IPS-18a (cell line): ENCODE measurements around the gene DNAJC6.
"Not testable (repeated sequence)": the region's sequence is repeated elsewhere in the genome, so short reads cannot be mapped to it uniquely, and the experiment has no call there.

ENCODE experiments used
- H3K27ac ChIP-seq: one replicate; pipeline ENCODE4 v1.5.1; 2013; ENCODE audit warnings: low read length
- H3K27me3 ChIP-seq: one replicate; pipeline ENCODE4 v1.6.1; 2013; ENCODE audit warnings: mild to moderate bottlenecking, low read length; ENCODE audit not compliant: control insufficient read depth, insufficient read depth
- H3K36me3 ChIP-seq: one replicate; pipeline ENCODE4 v1.6.1; 2013; ENCODE audit warnings: low read depth, low read length; ENCODE audit not compliant: control insufficient read depth
- H3K4me1 ChIP-seq: one replicate; pipeline ENCODE4 v1.6.1; 2013; ENCODE audit warnings: low read depth, low read length; ENCODE audit not compliant: control insufficient read depth
- H3K4me3 ChIP-seq: one replicate; pipeline ENCODE4 v1.5.1; 2013; ENCODE audit warnings: low read length
- H3K9ac ChIP-seq: one replicate; pipeline ENCODE4 v1.6.1; 2013; ENCODE audit warnings: mild to moderate bottlenecking, low read length, moderate library complexity
- H3K9me3 ChIP-seq: one replicate; pipeline ENCODE4 v1.6.1; 2013; ENCODE audit warnings: low read depth, low read length; ENCODE audit not compliant: control insufficient read depth

The DNAJC6 gene

DNA sequence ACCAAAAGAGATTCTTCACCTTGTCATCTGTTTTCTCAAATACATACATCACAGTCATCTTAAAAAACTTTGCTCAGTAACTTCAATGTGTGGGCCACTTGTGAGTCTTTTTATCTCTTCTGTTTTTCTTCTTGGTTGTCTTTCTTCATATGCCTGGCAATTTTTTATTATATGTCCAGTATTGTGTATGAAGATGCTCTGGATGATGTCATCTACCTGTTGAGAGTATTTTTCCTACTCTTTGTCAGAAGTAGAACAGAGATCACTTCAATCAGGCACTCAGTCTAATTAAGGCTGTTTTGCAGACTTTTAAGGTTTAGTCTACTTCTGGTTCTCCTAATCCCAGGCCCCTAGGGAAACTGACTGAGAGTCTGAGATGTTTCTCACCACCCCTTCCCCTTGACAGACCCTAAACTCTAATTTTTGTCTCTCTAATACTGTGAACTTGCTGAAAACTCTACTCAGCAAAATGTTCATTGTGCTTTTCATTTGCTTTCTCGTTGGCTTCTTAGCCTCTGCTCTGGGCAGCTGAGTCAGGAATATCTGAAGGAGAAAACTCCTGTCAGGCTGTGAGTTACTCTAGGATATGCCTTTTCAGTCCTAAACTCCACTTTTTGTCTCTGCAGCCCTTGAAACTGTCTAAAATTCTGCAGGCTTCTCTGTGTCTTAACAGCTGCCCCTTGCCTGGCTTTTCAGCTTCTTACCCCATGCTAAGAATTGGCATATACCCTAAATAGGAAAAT lies 33.0 kb upstream of the DNAJC6 start:
- peaks cover 9% of the 10 kb centered on the region for H3K27me3 ChIP-seq
- H3K9me3 ChIP-seq = no peaks in the 10 kb centered on the region
- H3K4me3 ChIP-seq = peak overlapping the region; percentile 13
- no peak overlapping the region for H3K9ac ChIP-seq
- H3K4me1 ChIP-seq = peaks cover 40% of the 10 kb centered on the region
- H3K36me3 ChIP-seq = no peaks in the 10 kb centered on the region
- no peak overlapping the region for H3K27ac ChIP-seq

DNA sequence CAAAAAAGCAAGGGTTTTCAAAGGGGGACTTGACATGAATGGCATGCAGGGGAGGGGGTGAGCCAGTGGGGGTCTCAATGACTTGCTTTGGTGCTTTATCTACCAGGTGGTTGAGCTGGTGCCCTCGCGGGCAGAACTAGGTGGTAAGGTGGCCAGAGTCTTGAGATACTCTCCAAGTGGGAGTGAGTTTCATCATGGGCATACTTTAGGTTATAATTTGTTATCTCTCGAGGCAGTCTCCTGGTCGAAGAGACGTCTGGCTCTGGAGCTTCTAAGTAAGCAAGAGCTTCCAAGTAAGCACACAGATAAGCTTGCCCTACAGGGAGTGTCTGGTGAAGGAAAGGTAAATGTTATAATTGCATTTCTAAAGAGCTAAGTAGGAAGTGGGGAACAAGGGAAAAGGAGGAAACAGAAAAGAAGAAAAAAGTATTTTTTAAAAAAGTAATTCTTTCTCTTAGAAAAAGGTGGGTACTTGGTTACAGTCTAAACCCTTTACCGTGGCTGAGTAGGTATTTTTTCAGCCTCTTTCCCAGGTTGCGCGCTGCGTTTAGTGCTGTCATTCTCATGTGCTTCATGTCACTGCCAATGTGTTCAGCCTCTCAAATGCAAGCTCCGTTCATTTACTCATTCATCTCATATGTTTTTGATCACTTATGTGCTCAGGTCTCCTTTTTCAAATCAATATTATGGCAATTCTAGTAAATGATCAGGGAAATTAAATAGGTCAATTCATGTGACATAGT lies 31.6 kb upstream of the DNAJC6 start:
- Histone ChIP-seq H3K9me3 (no peaks in the 10 kb centered on the region), H3K36me3 (no peaks in the 10 kb centered on the region), H3K4me1 (peaks cover 48% of the 10 kb centered on the region), H3K9ac (no peak overlapping the region), H3K4me3 (peak overlapping the region; percentile 46), H3K27me3 (peaks cover 9% of the 10 kb centered on the region), H3K27ac (no peak overlapping the region)

DNA sequence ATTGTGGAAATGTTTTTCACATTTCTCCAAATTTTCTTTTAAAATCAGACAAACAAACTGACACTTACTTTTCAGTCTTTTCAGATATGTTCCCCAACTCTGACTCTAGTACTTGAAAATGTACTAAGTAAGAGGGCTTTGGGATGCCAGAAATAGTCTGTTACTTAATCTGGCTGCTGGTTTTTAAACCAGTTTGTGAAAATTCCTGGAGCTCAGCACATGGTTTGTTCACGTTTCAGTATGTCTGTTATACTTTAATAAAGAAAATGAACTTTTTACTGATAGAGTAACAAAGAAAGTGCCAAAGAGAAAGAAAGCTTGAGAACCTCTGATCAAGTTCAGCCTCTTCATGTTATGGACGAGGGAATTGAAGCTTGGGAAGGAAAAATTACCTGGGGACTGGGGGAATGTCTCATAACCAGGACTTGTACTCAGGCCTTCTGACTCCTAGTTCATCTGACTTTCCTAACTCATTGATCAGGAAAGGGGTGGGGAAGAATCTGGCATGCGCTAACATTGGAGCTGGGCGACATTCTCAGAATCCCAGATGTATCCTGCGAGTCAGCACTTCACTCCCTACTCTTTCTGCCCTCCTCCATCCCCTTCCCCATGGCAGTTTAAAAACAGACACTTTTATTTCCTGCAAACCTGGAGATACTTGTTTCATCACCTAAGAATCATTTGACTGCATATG lies 30.8 kb upstream of the DNAJC6 start:
- Histone ChIP-seq H3K36me3 (no peaks in the 10 kb centered on the region), H3K4me1 (peaks cover 48% of the 10 kb centered on the region), H3K9ac (no peak overlapping the region), H3K27me3 (peaks cover 9% of the 10 kb centered on the region), H3K27ac (no peak overlapping the region), H3K9me3 (no peaks in the 10 kb centered on the region), H3K4me3 (peak overlapping the region; percentile 46)

DNA sequence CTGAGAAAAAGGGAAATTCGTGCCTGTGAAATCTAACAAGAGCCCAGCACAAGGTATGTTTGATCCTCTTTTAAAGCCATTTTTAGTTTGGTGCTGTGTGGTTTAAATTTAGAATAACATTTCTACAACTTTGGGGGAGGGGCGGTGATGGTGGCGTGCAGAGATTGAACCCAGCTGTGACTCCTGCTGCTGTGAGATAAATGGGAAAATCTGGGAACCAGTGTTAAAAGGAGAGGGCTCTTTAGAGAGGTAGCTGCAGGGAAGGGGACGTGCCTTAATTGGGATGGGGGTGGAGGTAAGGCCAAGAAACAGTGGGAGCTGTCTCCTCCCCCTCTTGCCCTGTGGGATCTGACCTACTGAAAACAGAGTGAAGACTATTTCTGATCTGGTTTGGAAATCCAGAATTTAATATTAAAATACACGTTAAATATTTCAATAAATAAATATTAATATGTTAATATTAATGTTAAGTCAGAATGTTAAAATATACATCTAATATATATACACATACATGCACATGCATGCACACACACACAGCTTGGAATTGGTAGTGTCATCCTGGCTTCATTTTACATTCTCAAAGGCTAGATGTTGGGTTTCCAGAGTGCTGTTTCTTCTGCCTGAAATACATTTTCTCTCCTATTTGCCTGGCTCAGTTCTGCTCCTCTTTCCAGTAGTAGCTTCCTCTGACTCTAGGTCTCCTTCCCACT lies 30.1 kb upstream of the DNAJC6 start:
- Histone ChIP-seq H3K27me3 (peaks cover 9% of the 10 kb centered on the region), H3K9me3 (no peaks in the 10 kb centered on the region), H3K4me3 (peak overlapping the region; percentile 46), H3K4me1 (peaks cover 48% of the 10 kb centered on the region), H3K36me3 (no peaks in the 10 kb centered on the region), H3K9ac (no peak overlapping the region), H3K27ac (no peak overlapping the region)

DNA sequence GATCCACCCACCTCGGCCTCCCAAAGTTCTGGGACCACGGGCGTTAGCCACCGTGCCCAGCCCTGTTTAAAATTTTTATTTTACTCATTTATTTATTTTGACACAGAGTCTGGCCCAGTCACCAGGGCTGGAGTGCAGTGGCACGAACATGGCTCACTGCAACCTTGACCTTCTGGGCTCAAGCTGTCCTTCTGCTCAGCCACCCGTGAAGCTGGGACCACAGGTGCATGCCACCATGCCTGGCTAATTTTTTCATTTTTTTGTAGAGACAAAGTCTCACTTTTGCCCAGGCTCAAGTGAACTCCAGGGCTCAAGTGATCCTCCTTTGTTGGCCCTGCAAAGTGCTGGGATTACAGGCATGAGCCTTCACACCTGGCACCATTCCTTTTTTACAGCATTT lies 27.5 kb upstream of the DNAJC6 start:
- H3K4me1 ChIP-seq = peaks cover 41% of the 10 kb centered on the region
- H3K4me3 ChIP-seq = no peak overlapping the region
- H3K9me3 ChIP-seq = no peaks in the 10 kb centered on the region
- H3K27me3 ChIP-seq = peaks cover 9% of the 10 kb centered on the region
- H3K36me3 ChIP-seq = no peaks in the 10 kb centered on the region
- no peak overlapping the region for H3K9ac ChIP-seq
- H3K27ac ChIP-seq = no peak overlapping the region

DNA sequence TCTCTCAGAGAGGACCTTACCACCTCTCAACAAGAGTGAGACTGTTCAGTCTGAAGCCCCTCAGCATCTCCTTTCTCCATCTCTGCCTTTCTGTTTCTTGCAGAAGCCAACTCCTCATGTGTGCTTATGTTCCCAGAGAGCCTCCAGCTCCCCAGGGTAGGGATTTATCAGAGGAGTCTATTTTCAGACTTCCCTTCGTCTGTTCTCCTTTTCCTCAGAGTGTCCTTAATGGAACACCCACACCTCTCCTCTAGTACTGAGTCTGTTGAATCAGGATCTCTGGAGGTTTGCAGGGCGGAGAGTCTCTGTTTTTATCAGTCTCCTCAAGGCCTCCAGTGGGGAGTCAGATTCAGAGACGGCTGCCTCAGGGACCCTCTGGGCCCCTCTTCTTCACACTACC lies 25.1 kb upstream of the DNAJC6 start:
- H3K9me3 ChIP-seq = no peaks in the 10 kb centered on the region
- no peak overlapping the region for H3K9ac ChIP-seq
- no peak overlapping the region for H3K27ac ChIP-seq
- no peak overlapping the region for H3K4me3 ChIP-seq
- no peaks in the 10 kb centered on the region for H3K27me3 ChIP-seq
- H3K36me3 ChIP-seq = no peaks in the 10 kb centered on the region
- peaks cover 18% of the 10 kb centered on the region for H3K4me1 ChIP-seq

DNA sequence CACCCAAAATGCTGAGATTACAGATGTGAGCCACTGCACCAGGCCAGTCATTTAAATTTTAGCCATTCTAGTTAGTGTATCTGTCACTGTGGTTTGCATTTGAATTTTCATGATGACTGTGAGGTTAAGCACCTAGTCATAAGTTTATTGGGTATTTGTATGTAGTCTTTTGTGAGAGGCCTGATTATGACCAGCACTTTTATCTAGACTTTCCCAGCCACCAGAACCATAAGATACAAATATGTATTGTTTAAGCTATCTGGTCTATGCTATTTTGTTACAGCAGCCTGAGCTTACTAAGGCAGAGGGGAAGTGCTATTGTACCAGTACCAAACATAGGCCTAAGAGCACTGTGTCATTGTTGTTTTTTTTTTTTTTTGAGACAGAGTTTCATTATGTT lies 19.9 kb upstream of the DNAJC6 start:
- no peaks in the 10 kb centered on the region for H3K36me3 ChIP-seq
- H3K27me3 ChIP-seq = no peaks in the 10 kb centered on the region
- no peaks in the 10 kb centered on the region for H3K9me3 ChIP-seq
- no peaks in the 10 kb centered on the region for H3K4me1 ChIP-seq
- no peak overlapping the region for H3K27ac ChIP-seq
- H3K9ac ChIP-seq = no peak overlapping the region
- no peak overlapping the region for H3K4me3 ChIP-seq

DNA sequence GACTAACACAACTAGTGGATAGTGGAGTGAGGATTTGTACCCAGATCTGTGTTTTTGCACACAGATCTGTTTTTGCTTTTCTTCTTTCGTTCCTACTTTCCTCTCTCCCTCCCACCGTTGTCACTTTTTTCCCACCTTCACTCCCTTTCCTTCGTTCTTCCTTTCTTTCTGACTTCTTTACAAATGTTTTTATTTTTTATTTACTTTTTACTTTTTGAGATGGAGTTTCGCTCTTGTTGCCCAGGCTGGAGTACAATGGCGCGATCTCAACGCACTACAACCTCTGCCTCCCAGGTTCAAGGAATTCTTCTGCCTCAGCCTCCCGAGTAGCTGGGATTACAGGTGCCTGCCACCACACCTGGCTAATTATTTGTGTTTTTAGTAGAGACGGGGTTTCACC lies 17.5 kb upstream of the DNAJC6 start:
- H3K9ac ChIP-seq, H3K4me3 ChIP-seq, H3K9me3 ChIP-seq, H3K27ac ChIP-seq, H3K27me3 ChIP-seq, H3K4me1 ChIP-seq, H3K36me3 ChIP-seq: not testable (repeated sequence)

DNA sequence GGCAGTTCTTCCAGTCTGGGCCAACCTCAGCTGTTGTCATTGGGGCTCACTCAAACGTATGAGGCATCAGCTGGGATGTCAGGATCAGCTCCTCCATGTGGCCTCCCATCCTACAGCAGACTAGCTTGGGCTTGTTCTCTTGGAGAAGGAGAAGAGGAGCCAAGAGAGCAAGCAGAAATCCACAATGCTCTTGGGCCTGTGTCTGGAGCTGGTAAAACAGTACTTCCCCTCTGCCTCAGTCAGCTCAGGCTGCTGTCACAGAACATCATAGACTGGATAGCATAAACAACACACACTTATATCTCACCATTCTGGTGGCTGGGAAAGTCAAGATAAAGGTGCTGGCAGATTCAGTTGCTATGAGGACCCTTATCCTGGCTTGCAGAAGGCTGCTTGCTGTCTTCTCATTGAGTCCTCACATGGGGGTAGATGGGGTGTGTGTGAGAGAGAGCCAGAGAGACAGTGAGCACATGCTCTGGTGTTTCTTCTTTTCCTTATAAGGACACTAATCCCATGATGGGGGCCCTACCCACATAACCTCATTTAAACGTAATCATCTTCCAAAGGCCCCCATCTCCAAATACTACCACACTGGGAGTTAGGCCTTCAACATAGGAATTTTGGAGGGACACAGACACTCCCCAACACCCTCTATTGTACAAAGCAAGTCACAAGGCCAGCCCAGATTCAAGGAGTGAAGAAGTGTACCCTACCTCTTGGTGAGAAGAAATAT lies 16.3 kb upstream of the DNAJC6 start:
- no peaks in the 10 kb centered on the region for H3K36me3 ChIP-seq
- no peak overlapping the region for H3K4me3 ChIP-seq
- no peaks in the 10 kb centered on the region for H3K9me3 ChIP-seq
- H3K4me1 ChIP-seq = no peaks in the 10 kb centered on the region
- no peaks in the 10 kb centered on the region for H3K27me3 ChIP-seq
- no peak overlapping the region for H3K9ac ChIP-seq
- no peak overlapping the region for H3K27ac ChIP-seq

DNA sequence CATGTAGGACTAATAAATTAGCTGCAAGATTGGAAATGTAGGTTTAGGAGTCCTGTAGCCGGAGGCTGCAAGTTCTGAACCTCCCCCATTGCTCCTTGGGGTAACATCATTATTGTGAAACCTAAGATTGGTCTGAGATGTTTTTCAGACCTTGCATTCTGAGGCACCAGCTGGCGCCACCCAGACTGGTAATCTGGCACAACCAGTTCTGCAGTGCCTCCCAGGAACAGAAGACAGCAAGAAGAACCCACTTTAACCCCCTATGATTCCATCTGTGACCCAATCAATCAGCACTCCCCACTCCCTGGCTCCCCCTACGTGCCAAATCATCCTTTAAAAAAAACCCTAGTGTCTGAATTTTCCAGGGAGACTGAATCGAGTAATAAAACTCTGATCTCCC lies 11.6 kb upstream of the DNAJC6 start:
- Histone ChIP-seq H3K9me3 (no peaks in the 10 kb centered on the region), H3K27me3 (no peaks in the 10 kb centered on the region), H3K36me3 (no peaks in the 10 kb centered on the region), H3K27ac (no peak overlapping the region), H3K4me3 (no peak overlapping the region), H3K4me1 (no peaks in the 10 kb centered on the region), H3K9ac (no peak overlapping the region)

DNA sequence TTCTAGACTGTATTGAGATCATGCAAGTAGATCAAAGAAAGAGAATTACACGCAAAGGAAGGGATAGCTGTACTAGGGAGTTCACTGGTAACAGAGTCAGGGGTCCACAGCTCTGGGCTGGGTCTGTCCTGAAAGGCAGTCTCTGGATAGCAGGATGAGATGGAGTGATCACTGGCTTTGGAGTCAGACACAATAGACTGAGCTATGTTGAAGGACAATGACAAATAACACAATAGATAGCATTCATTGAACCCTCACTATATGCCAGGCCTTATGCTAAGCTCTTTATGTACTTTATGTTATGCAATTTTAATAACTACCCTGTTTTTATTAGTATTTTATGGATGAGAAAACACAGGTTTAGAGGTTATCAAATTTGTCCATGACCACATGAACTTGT lies 10.0 kb upstream of the DNAJC6 start:
- H3K9me3 ChIP-seq = no peaks in the 10 kb centered on the region
- H3K27ac ChIP-seq = no peak overlapping the region
- no peak overlapping the region for H3K4me3 ChIP-seq
- no peaks in the 10 kb centered on the region for H3K27me3 ChIP-seq
- H3K9ac ChIP-seq = no peak overlapping the region
- no peaks in the 10 kb centered on the region for H3K36me3 ChIP-seq
- H3K4me1 ChIP-seq = no peaks in the 10 kb centered on the region
